Stimulated activated CD8-positive, alpha-beta memory T cell treated with anti-CD3 and anti-CD28 coated beads, Interleukin-15, amount 100 ng/mL, for 48 hours (primary cell): ENCODE results near the gene UBAP2L.
A peak's percentile ranks its signal among the peaks of the same experiment; 100 is the strongest.

Experiments used
- DNase-seq, 2 donors: peaks; one replicate each; pipeline ENCODE4 v3.0.0-alpha.2; 2020; ENCODE audit warnings: low read depth in 2 of 2

The UBAP2L gene, protein sequence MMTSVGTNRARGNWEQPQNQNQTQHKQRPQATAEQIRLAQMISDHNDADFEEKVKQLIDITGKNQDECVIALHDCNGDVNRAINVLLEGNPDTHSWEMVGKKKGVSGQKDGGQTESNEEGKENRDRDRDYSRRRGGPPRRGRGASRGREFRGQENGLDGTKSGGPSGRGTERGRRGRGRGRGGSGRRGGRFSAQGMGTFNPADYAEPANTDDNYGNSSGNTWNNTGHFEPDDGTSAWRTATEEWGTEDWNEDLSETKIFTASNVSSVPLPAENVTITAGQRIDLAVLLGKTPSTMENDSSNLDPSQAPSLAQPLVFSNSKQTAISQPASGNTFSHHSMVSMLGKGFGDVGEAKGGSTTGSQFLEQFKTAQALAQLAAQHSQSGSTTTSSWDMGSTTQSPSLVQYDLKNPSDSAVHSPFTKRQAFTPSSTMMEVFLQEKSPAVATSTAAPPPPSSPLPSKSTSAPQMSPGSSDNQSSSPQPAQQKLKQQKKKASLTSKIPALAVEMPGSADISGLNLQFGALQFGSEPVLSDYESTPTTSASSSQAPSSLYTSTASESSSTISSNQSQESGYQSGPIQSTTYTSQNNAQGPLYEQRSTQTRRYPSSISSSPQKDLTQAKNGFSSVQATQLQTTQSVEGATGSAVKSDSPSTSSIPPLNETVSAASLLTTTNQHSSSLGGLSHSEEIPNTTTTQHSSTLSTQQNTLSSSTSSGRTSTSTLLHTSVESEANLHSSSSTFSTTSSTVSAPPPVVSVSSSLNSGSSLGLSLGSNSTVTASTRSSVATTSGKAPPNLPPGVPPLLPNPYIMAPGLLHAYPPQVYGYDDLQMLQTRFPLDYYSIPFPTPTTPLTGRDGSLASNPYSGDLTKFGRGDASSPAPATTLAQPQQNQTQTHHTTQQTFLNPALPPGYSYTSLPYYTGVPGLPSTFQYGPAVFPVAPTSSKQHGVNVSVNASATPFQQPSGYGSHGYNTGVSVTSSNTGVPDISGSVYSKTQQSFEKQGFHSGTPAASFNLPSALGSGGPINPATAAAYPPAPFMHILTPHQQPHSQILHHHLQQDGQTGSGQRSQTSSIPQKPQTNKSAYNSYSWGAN

DNA sequence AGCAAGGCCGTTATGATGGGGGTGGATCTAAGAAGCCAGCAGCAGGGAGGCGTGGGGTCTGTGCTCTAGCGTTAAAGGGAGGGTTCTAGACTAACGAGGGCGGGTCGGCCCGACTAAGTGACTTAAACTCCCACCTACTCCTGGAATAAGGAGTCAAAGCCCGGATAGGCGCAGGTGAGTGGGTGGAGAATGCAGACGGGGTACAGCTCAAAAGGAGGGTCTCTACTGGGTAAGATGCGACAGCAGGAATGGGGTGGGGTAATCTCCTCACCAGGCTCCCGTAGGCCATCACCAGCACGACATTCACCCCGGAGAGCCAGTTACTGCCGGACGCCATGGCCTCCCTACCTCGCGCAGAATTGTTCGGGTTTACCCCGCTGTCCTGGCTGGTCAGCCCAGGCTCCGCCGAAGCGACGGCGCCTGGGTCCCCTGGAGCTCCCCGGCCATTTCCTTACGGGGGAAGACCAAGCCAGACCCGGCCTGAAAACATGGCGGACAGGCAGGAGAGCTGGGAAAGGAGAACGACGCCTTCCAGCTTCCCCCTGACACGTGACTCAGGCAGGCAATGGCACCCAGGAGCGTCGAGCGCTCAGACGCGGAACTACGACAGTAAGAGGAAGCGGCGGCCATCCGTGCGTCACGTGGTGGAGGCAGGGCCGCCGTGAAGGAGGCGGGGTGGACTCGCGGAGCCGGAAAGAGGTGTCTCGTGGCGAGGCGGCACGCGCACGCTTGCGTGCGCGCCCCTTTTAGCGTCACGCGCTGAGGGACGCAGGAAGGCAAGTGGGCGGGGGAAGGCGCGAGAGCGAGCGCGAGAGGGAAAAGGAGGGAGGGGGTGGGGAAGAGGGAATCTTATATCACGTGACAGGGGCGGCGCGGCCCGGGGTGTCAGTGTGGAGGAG is at the start of gene UBAP2L:
UBAP2L (plus strand) TSS at position 885 of the 899 bp plus-strand sequence. CDS start 4,169 bp downstream, outside the sequence.
- DNase-seq, result peak; percentile 99

DNA sequence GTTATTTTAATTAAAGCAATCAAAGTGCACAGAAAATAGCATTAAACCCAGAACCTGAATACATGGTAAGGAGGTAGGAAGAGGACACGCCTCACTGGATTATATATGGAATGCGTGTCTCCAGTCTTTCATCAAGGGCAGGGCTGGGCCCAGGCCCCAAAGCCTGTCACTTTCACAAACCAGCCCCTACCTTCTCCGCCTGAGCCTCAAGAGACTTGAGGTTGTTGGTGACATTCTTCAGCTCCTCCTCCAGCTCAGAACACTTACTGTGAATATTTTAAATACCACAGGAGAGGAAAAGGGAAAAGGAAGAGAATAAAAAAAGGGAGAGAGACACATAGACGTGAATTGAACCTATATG is 49.6 kb upstream of the UBAP2L start:
- DNase-seq, result no peak

GRCh38 chr1:154171880-154172279 is 48.9 kb upstream of the UBAP2L start:
- no peak for DNase-seq

- no peak for DNase-seq
Measured at GRCh38 chr1:154174654-154175053, 46.1 kb upstream of the UBAP2L start.

- DNase-seq, result no peak
Measured at GRCh38 chr1:154176337-154176736, 44.4 kb upstream of the UBAP2L start.

GRCh38 chr1:154178013-154178412 is 42.7 kb upstream of the UBAP2L start:
- DNase-seq, result no peak

GRCh38 chr1:154178911-154179811 is 41.6 kb upstream of the UBAP2L start:
- no peak for DNase-seq

GRCh38 chr1:154179946-154180687 is 40.6 kb upstream of the UBAP2L start:
- no peak for DNase-seq

DNA sequence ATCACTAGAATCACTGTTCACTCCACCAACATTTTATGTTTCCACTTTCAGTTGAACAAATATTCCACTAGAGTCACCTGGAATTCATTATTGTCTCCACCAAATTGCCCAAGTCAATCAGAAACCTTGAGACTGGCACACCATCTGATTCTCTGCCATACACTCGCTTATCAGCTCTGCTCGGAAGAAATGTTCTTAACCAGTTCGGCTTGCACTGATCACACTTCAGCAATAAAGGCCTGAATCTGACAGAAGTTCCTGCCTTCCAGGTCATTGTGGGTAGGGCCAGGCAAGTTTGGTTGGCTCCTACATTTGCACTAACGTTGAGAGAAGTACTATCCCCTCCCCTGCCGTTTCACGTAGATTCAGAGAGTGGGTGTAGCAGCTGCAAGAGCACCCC is 38.8 kb upstream of the UBAP2L start:
- no peak for DNase-seq

DNA sequence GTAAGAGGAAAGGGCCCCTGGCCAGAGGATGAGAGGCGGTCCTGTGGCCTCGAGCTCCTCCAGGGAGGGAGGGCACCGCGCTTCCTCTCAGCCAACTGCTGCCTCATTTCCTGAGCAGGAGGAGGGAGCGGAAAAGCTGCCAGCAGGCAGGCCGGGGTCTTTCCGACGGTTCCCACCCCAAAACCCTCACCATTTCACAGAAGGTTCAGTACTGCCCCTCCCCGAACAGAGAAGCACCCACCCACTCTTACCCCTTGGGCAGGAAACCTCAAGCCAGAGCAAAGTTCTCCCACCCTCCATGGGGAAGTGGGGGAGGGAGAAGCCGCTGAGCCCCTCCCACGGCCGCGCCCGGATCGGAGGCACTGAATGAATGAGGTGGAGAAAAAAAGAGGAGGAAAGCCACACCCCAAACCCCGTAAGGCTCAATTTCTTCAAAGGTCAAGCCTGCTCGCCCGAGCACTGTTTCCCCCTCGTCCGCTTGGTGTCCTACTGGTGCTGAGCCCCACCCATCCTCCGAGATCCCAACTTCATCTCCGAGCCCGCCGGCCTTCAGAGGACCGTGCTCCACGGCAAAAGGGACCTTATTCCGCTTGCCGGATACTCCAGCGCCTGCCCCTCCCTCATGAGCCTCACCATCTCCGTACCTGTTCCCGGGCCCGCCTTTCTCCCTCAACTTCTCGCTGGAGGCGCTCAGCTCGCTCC is 38.3 kb upstream of the UBAP2L start:
- DNase-seq, result peak; percentile 87

- DNase-seq, result peak; percentile 93 to 94
Measured at GRCh38 chr1:154183046-154183915, 37.5 kb upstream of the UBAP2L start.

GRCh38 chr1:154186177-154186576 is 34.6 kb upstream of the UBAP2L start:
- DNase-seq, result peak; percentile 48 to 59

DNA sequence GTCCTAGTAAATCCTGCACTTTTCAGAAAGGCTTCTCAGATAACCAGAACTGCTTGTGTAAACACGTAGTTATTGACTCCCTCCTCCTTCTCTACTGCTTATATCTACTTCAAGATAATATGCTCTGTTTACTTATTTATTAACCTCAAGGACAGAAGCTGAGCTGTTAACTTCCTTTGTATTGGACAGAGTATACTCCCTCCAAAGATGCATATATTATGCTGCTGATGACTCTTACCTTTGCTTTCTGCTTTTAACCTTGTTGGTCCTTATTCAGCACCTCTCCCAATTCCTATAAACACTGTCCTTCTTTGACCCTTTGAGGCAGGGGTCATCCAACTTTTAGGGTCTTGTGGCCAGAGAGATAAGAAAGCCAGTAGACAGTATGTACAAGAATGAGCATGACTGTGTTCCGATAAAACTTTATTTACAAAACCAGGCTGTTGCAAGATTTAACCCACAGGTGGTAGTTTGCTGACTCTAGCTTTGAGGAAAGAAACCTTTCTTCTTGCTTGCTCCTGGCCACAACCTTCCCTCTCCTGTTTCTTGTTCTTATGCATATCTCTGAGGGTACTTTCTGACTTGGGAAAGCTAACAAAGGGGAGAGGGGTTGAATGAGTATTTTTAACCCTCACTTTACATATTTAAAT is 33.8 kb upstream of the UBAP2L start:
- DNase-seq, result no peak

- no peak for DNase-seq
Measured at GRCh38 chr1:154190550-154190949, 30.2 kb upstream of the UBAP2L start.

- no peak for DNase-seq
Measured at GRCh38 chr1:154191990-154192461, 28.7 kb upstream of the UBAP2L start, which contains the start of gene TPM3. Gene TPM3 (minus strand): TSS chr1:154192100. CDS start chr1:154192018, 82 bp downstream.

DNA sequence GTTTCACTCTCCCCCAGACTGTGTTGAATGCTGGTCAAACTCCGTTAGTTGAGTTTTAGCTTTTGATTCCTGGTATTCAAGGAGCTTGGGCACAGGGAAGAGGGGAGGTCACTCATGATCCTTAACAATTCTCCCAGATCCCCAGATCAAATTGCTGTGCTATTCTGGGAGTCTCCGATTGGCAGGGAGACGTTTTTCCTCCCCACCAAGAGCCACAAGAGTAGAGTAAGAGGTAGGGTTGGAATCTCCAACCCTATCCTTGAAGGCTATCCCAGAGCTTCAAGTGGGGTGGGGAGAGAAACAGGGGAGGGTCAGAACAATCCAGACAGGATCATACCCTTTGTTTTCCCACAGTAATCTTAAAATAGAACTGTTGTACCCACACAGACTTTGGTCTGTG is 28.3 kb upstream of the UBAP2L start:
- DNase-seq, result no peak

- no peak for DNase-seq
Measured at GRCh38 chr1:154193821-154194220, 26.9 kb upstream of the UBAP2L start.
